PC-9 (cell line): ENCODE data around the gene ARHGAP10. TPM values are rescaled to one million over a fixed set of nuclear protein-coding genes. Genes with fewer than 3 reads are reported as not detected.
"Not testable (repeated sequence)": the region's sequence is repeated elsewhere in the genome, so short reads cannot be mapped to it uniquely, and the experiment has no call there.

ENCODE experiments used
- BruUV-seq: library from RNA; stranded (reverse); fragments of 400-500 nt; replicated peaks from 2 replicates; lab custom pipeline; 2021; lab: Mats Ljungman, UMichigan
- CTCF ChIA-PET: fragments of 300-600 bp; sonication (Branson Sonifier 250); formaldehyde crosslinking; loops from one replicate; lab custom pipeline; 2022; ENCODE audit warnings: antibody characterized with exemption; lab: Charles Lee
- POLR2A ChIA-PET: fragments of 300-600 bp; sonication (Branson Sonifier 250); formaldehyde crosslinking; loops from one replicate; lab custom pipeline; 2022; ENCODE audit warnings: antibody characterized with exemption; ENCODE audit not compliant: unreplicated experiment; lab: Charles Lee
- DNase-seq, 2 experiments: peaks; one replicate each; pipeline versions ENCODE4 v3.0.0 to v3.0.0-alpha.2; 2015 to 2022; ENCODE audit warnings: mixed read lengths in 1 of 2
- H2AFZ ChIP-seq: fragments of 200-600 bp; sonication (generic); 2 replicates; pipeline ENCODE4 v1.8.1; 2017; ENCODE audit warnings: antibody characterized with exemption
- H3F3A ChIP-seq: fragments of 200-600 bp; sonication (generic); 2 replicates; pipeline ENCODE4 v1.8.1; 2017; ENCODE audit warnings: antibody characterized with exemption, mild to moderate bottlenecking, low read depth; ENCODE audit not compliant: insufficient read depth
- H3K27ac ChIP-seq: fragments of 200-600 bp; sonication (generic); 2 replicates; pipeline ENCODE4 v1.6.1; 2016; ENCODE audit warnings: mixed run types
- H3K27me3 ChIP-seq: fragments of 200-600 bp; sonication (generic); 2 replicates; pipeline ENCODE4 v1.6.1; 2016; ENCODE audit warnings: low read depth, mixed run types; ENCODE audit not compliant: insufficient read depth
- H3K36me3 ChIP-seq: fragments of 200-600 bp; sonication (generic); 2 replicates; pipeline ENCODE4 v1.6.1; 2016; ENCODE audit warnings: low read depth, mixed run types
- H3K4me1 ChIP-seq: fragments of 200-600 bp; sonication (generic); replicated peaks from 2 replicates; pipeline ENCODE4 v1.6.1; 2016; ENCODE audit warnings: mixed run types; ENCODE audit not compliant: insufficient read depth
- H3K4me2 ChIP-seq: fragments of 200-600 bp; sonication (generic); 2 replicates; pipeline ENCODE4 v1.6.1; 2017; ENCODE audit warnings: mixed run types
- H3K4me3 ChIP-seq: fragments of 200-600 bp; sonication (generic); 2 replicates; pipeline ENCODE4 v1.6.1; 2016; ENCODE audit warnings: mixed run types
- H3K79me2 ChIP-seq: fragments of 200-600 bp; sonication (generic); 2 replicates; pipeline ENCODE4 v1.6.1; 2017; ENCODE audit warnings: low read depth, mixed run types
- H3K9me2 ChIP-seq: fragments of 200-600 bp; sonication (generic); 2 replicates; pipeline ENCODE4 v1.8.1; 2017; ENCODE audit warnings: mild to moderate bottlenecking; ENCODE audit not compliant: insufficient read depth
- H3K9me3 ChIP-seq: fragments of 200-600 bp; sonication (generic); 2 replicates; pipeline ENCODE4 v1.8.1; 2016; ENCODE audit warnings: low read depth; ENCODE audit not compliant: insufficient read depth
- H4K20me1 ChIP-seq: fragments of 200-600 bp; sonication (generic); 2 replicates; pipeline ENCODE4 v1.8.1; 2017; ENCODE audit not compliant: insufficient read depth
- EZH2 ChIP-seq: fragments of 200-600 bp; sonication (generic); IDR thresholded peaks from 2 replicates; pipeline ENCODE4 v1.8.0; 2017; ENCODE audit warnings: antibody characterized with exemption, low read depth
- intact Hi-C: fragments of 100-400 bp; cut with micrococcal nuclease; formaldehyde crosslinking; loops from one replicate; pipeline ENCODE4 v1.10.0; 2022; ENCODE audit not compliant: unreplicated experiment
- total RNA-seq: library from RNA; stranded (reverse); gene quantifications from 2 replicates; pipeline ENCODE4 v1.2.3, GENCODE V29; 2021
- TF ChIP-seq, protein P1 (sequence below): fragments of 200-600 bp; sonication (generic); conservative IDR thresholded peaks from 2 replicates; pipeline ENCODE4 v1.6.1; 2017; ENCODE audit warnings: mixed run types, antibody characterized with exemption, mild to moderate bottlenecking, moderate library complexity

Gene ARHGAP10
- total RNA-seq, 1 experiment from 2014 or later = 27.5 TPM

DNA sequence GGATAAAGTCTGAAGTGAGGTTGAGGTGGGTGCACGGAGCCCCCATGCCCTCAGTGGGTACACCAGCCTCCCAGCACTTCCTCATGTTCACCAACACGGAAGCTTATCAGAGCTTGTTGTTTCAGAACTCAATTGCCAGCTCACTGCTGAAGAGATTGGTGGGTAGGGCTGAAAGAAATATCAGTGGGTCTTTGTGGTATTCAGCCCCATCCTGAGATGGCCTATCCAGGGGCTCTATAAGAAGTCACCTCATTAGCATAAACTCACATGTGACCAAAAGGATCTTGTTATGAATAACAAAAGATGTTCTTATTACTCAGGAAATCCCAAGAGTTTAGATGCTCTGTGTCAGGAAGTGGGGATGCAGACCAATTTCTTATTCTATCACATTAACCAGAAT, 177.3 kb downstream of the ARHGAP10 start:
- 0 out of 2 replicates have a peak, but pooled peaks cover 8% of the 10 kb centered on the region for H3K4me1 ChIP-seq
- no peaks in the 10 kb centered on the region for H4K20me1 ChIP-seq
- no peaks in the 10 kb centered on the region for H3K9me2 ChIP-seq
- H3K9me3 ChIP-seq = no peaks in the 10 kb centered on the region
- H3K36me3 ChIP-seq = no peaks in the 10 kb centered on the region
- intact Hi-C loops = no loop called here
- H3K27ac ChIP-seq = no peak overlapping the region
- TF ChIP-seq EZH2 = no peak
- TF ChIP-seq, protein P1, sequence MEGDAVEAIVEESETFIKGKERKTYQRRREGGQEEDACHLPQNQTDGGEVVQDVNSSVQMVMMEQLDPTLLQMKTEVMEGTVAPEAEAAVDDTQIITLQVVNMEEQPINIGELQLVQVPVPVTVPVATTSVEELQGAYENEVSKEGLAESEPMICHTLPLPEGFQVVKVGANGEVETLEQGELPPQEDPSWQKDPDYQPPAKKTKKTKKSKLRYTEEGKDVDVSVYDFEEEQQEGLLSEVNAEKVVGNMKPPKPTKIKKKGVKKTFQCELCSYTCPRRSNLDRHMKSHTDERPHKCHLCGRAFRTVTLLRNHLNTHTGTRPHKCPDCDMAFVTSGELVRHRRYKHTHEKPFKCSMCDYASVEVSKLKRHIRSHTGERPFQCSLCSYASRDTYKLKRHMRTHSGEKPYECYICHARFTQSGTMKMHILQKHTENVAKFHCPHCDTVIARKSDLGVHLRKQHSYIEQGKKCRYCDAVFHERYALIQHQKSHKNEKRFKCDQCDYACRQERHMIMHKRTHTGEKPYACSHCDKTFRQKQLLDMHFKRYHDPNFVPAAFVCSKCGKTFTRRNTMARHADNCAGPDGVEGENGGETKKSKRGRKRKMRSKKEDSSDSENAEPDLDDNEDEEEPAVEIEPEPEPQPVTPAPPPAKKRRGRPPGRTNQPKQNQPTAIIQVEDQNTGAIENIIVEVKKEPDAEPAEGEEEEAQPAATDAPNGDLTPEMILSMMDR = no peak
- H2AFZ ChIP-seq = no peak overlapping the region
- no peak overlapping the region for H3K4me3 ChIP-seq
- H3K79me2 ChIP-seq = no peaks in the 10 kb centered on the region
- CTCF ChIA-PET = no interaction called here
- no TSS peak for BruUV-seq
- no peak overlapping the region for H3K4me2 ChIP-seq
- no peaks in the 10 kb centered on the region for H3F3A ChIP-seq
- DNase-seq = no peak
- H3K27me3 ChIP-seq = no peaks in the 10 kb centered on the region
- POLR2A ChIA-PET = no interaction called here

DNA sequence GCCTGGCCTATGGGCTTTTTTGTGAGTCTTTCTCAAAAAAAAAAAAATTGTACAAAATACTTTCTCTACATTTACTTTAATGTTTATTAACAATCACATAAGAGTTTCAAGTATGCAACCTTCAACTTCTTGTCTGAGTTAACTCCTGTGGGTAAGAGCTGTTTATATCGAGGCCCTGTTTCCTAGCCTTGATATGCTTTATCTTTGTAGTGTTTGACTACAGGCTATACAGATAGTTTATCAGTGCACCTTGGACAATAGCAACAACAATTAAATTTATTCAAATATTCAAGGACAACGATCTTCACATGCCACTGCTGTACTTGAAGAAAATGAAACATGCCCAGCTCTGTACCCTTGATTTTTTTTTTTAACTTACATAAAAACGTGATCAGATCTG, 178.4 kb downstream of the ARHGAP10 start:
- Histone ChIP-seq H3K9me3 (no peaks in the 10 kb centered on the region), H3F3A (no peaks in the 10 kb centered on the region), H4K20me1 (no peaks in the 10 kb centered on the region), H3K4me2 (no peak overlapping the region), H3K4me3 (no peak overlapping the region), H3K79me2 (no peaks in the 10 kb centered on the region), H3K36me3 (no peaks in the 10 kb centered on the region), H3K27ac (no peak overlapping the region), H3K27me3 (no peaks in the 10 kb centered on the region), H2AFZ (no peak overlapping the region), H3K9me2 (no peaks in the 10 kb centered on the region), H3K4me1 (0 out of 2 replicates have a peak, but pooled peaks cover 8% of the 10 kb centered on the region)
- ChIA-PET POLR2A (no interaction called here), CTCF (no interaction called here)
- TF ChIP-seq EZH2 = no peak
- TF ChIP-seq, protein P1 = no peak
- intact Hi-C loops = no loop called here
- no TSS peak for BruUV-seq
- DNase-seq = no peak

DNA sequence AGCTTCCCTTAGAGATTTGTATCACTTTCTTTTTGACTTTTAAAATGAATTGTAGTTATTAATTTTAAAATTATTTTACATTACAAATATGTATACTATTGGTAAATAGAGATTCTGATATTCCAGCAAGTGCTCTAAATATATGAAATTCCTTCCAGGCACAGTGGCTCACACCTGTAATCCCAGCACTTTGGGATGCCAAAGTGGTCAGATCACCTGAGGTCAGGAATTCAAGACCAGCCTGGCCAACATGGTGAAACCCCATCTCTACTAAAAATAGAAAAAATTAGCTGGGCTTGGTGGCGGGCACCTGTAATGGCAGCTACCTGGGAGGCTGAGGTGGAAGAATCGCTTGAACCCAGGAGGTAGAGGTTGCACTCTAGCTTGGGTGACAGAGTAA, 180.2 kb downstream of the ARHGAP10 start:
- H3F3A ChIP-seq, H3K9me2 ChIP-seq, H2AFZ ChIP-seq, H3K36me3 ChIP-seq, H3K27ac ChIP-seq, BruUV-seq, H3K4me2 ChIP-seq, intact Hi-C loops, DNase-seq, H3K4me1 ChIP-seq, H3K27me3 ChIP-seq, H4K20me1 ChIP-seq, H3K9me3 ChIP-seq, POLR2A ChIA-PET, H3K79me2 ChIP-seq, H3K4me3 ChIP-seq: not testable (repeated sequence)
- CTCF ChIA-PET = interaction anchor here (0.6 kb wide), 2 partner anchors 164 to 638 kb away, joined by 3 to 4 read pairs; no protein-coding TSS in a partner anchor

DNA sequence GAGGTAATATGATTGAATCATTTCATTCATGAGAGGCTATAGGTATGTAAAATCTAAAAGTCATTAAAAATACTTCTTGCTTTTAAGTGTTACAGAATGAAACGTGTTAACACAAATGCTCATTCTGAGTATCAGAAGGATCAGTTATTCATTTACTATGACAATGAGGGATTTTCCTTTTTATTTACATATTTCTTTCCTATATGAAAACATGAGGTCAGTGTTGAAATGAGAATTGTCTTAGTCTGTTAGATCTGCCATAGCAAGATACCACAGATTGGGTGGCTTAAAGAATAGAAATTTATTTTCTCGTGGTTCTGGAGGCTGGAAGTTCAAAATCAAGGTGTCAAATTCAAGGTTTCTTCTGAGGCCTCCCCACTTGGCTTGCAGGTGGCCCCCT, 181.2 kb downstream of the ARHGAP10 start:
- ChIA-PET POLR2A (no interaction called here), CTCF (no interaction called here)
- DNase-seq = no peak

More for the DNA sequence above, 181.2 kb downstream of the ARHGAP10 start:
- Histone ChIP-seq H3K27ac (no peak overlapping the region), H3K4me3 (no peak overlapping the region), H3F3A (no peaks in the 10 kb centered on the region), H3K79me2 (no peaks in the 10 kb centered on the region), H3K4me2 (no peak overlapping the region), H4K20me1 (no peaks in the 10 kb centered on the region), H3K9me2 (no peaks in the 10 kb centered on the region), H2AFZ (no peak overlapping the region), H3K27me3 (no peaks in the 10 kb centered on the region), H3K4me1 (0 out of 2 replicates have a peak, but pooled peaks cover 2% of the 10 kb centered on the region), H3K36me3 (no peaks in the 10 kb centered on the region), H3K9me3 (no peaks in the 10 kb centered on the region)
- TF ChIP-seq, protein P1 = no peak
- no peak for TF ChIP-seq EZH2
- BruUV-seq = no TSS peak
- intact Hi-C loops = no loop called here
